Thoracic aorta (tissue), 2 donors: ENCODE results near the gene SSRP1. TPM values are rescaled to one million over a fixed set of nuclear protein-coding genes. Genes with fewer than 3 reads are reported as not detected.
A peak's percentile ranks its signal among the peaks of the same experiment; 100 is the strongest.

Source experiments
- ATAC-seq: fragments of 150-250 bp; one replicate; pipeline ENCODE4 v1.8.0; 2017; ENCODE audit warnings: low read depth; ENCODE audit not compliant: insufficient number of reproducible peaks, low FRiP score
- DNase-seq: peaks from one replicate; pipeline ENCODE4 v3.0.0-alpha.2; 2020; ENCODE audit warnings: low spot score
- H3K27ac ChIP-seq, 2 donors: fragments of 200-600 bp; sonication (generic); 1 replicate in 1 of 2; 2 replicates in 1 of 2; pipeline ENCODE4 v1.5.1; 2016; ENCODE audit warnings: mild to moderate bottlenecking in 2 of 2, moderate library complexity in 2 of 2
- H3K27me3 ChIP-seq: fragments of 200-600 bp; sonication (generic); replicated peaks from 2 replicates; pipeline ENCODE4 v1.6.0; 2016; ENCODE audit warnings: mild to moderate bottlenecking; ENCODE audit not compliant: insufficient read depth
- H3K36me3 ChIP-seq: fragments of 200-600 bp; sonication (generic); one replicate; pipeline ENCODE4 v1.5.1; 2016
- H3K4me1 ChIP-seq, 2 donors: fragments of 200-600 bp; sonication (generic); 1 replicate in 1 of 2; 2 replicates in 1 of 2; pipeline versions ENCODE4 v1.5.1 to v1.6.0; 2016; ENCODE audit warnings: low read depth in 2 of 2, mild to moderate bottlenecking in 1 of 2; ENCODE audit not compliant: control insufficient read depth in 1 of 2
- H3K4me3 ChIP-seq: fragments of 200-600 bp; sonication (generic); 2 replicates; pipeline ENCODE4 v1.5.1; 2016; ENCODE audit warnings: mild to moderate bottlenecking
- H3K9me3 ChIP-seq: fragments of 200-600 bp; sonication (generic); 2 replicates; pipeline ENCODE4 v1.5.1; 2016
- total RNA-seq, 2 donors: library from RNA; depleted of rRNA; stranded (reverse); fragments of >200 nt; gene quantifications; one replicate each; pipeline versions ENCODE4 v1.1.0 to v1.2.3, GENCODE V29; 2016
- TF ChIP-seq, protein P1 (sequence below): fragments of 200-600 bp; sonication (generic); IDR thresholded peaks from one replicate; pipeline ENCODE4 v1.5.1; 2019; ENCODE audit warnings: antibody characterized with exemption

The SSRP1 gene
- total RNA-seq, 2 donors from 2014 or later, result 42.0 to 51.4 TPM

DNA sequence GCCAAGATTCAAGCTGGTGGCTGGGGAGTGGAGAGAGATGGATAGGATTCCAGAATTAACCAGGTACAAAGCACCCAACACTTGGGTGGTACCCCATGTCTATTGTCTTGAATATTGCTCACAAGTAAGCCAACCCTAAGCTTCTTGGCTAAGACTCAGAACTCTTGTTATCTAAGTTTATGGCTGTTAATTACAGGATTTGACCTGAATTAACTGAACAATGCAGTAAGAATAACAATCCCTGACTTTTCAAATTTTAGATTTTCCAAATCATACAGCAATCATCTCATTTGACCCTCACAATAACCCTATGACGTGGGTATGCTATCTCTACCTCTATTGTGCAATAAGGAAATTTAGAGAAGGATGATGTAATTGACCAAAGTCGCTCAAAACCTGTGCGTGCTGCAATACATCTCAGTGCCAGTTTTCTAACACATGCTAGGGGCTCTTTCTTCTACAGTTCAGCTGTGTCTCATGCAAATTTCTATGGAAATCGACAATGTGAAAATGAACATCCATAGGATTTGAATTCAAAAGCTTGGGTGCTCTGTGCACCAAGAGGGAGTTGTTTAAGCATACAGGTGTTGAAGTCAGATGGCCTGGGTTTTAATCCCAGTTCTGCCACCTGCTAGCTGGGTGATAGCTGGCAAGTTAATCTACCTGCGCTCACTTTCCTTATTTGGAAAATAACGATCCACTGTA, 58.6 kb downstream of the SSRP1 start:
- H3K4me1 ChIP-seq, result no peaks in the 10 kb centered on the region
- no peaks in the 10 kb centered on the region for H3K36me3 ChIP-seq
- TF ChIP-seq, protein P1, sequence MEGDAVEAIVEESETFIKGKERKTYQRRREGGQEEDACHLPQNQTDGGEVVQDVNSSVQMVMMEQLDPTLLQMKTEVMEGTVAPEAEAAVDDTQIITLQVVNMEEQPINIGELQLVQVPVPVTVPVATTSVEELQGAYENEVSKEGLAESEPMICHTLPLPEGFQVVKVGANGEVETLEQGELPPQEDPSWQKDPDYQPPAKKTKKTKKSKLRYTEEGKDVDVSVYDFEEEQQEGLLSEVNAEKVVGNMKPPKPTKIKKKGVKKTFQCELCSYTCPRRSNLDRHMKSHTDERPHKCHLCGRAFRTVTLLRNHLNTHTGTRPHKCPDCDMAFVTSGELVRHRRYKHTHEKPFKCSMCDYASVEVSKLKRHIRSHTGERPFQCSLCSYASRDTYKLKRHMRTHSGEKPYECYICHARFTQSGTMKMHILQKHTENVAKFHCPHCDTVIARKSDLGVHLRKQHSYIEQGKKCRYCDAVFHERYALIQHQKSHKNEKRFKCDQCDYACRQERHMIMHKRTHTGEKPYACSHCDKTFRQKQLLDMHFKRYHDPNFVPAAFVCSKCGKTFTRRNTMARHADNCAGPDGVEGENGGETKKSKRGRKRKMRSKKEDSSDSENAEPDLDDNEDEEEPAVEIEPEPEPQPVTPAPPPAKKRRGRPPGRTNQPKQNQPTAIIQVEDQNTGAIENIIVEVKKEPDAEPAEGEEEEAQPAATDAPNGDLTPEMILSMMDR, result no peak
- DNase-seq (no peak), ATAC-seq (peak; percentile 20)
- peaks cover 3% of the 10 kb centered on the region for H3K9me3 ChIP-seq
- peak overlapping the region; percentile 25 for H3K4me3 ChIP-seq
- H3K27me3 ChIP-seq, result no peaks in the 10 kb centered on the region
- H3K27ac ChIP-seq, result no peak overlapping the region

DNA sequence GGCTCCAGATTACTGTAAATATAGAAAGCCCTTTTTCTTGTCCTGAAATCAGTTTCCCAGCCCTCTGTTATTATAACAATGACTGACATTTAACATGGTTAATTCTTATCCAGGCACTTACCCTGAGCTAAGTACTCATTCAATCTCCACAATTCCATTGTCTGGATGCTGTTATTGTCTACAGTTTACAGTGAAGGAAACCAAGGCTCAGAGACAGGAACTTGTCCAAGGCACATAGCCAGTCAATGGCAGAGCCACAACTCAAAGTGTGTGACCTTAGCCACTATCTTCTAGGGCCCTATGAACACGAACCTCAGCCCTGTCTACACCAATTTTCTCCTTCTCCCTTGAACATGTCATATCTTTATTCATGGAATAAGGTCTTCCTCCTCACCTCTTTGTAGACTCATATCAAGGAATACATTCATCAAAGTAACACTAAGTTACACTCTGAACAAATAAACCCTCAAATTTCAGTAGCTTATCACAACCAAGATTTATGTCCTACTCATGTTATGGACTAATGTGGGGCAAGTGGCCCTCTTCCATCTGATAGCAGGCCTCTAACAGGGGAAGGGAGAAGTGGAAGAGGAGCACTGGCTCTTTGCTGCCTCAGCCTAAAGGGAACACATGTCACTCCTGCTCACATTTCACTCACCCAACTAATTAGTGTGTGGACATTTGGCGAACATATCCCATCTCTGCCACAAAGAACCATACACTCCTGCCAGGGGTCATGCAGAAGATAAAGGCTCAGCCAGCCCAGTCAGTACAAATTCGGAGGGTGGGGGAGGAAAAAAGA, 59.3 kb downstream of the SSRP1 start:
- DNase-seq (no peak), ATAC-seq (no peak)
- no peaks in the 10 kb centered on the region for H3K36me3 ChIP-seq
- H3K4me3 ChIP-seq, result no peak overlapping the region
- TF ChIP-seq, protein P1, result no peak
- H3K27ac ChIP-seq, result no peak overlapping the region
- no peaks in the 10 kb centered on the region for H3K4me1 ChIP-seq
- H3K27me3 ChIP-seq, result no peaks in the 10 kb centered on the region
- H3K9me3 ChIP-seq, result peaks cover 3% of the 10 kb centered on the region

Other genes starting within 250 kb of the SSRP1 start
- not detected for gene LRRC55, start 153.9 kb downstream of the SSRP1 start, total RNA-seq
- 1 to 10 TPM; 1.8 to 4.3 TPM for gene APLNR, start 98.6 kb downstream of the SSRP1 start, total RNA-seq
- gene TNKS1BP1, start 10.9 kb downstream of the SSRP1 start, total RNA-seq, result 100 to 1,000 TPM; 105 to 153 TPM
- not detected for gene P2RX3, start 2.5 kb upstream of the SSRP1 start, total RNA-seq
- gene PRG3, start 45.3 kb upstream of the SSRP1 start, total RNA-seq, result not detected
- under 1 TPM in 1 of 2 donors, not detected in 1; 0.54 TPM for gene PRG2, start 54.8 kb upstream of the SSRP1 start, total RNA-seq
- 10 to 100 TPM; 76.0 to 92.3 TPM for gene SLC43A3, start 91.2 kb upstream of the SSRP1 start, total RNA-seq
- gene RTN4RL2, start 124.6 kb upstream of the SSRP1 start, total RNA-seq, result under 1 TPM in 1 of 2 donors, not detected in 1; 0.35 TPM
- 10 to 100 TPM; 16.6 to 23.6 TPM for gene SLC43A1, start 179.8 kb upstream of the SSRP1 start, total RNA-seq
- 10 to 100 TPM; 19.5 to 33.5 TPM for gene TIMM10, start 194.9 kb upstream of the SSRP1 start, total RNA-seq
- not detected for gene SMTNL1, start 201.7 kb upstream of the SSRP1 start, total RNA-seq
- 10 to 100 TPM; 22.6 to 45.8 TPM for gene UBE2L6, start 231.8 kb upstream of the SSRP1 start, total RNA-seq